Measurements from ENCODE around the gene ZNF609. TPM values are rescaled to one million over a fixed set of nuclear protein-coding genes. Genes with fewer than 3 reads are reported as not detected.
A peak's percentile ranks its signal among the peaks of the same experiment; 100 is the strongest.

The ZNF609 gene
- total and polyA plus RNA-seq, 4 donors: 4.6 to 18.1 (median 8.0) TPM

- WGBS: 71% methylated on average over 5 of the region's 5 CpGs
- no peak overlapping the region for H3K9ac ChIP-seq (ENCODE audit: low read depth in 1 of 2, low read length in 2 of 2)
- no peak overlapping the region for H3K27ac ChIP-seq (ENCODE audit: low read depth in 1 of 2, low read length in 2 of 2)
- H3K4me1 ChIP-seq (ENCODE audit: control insufficient read depth in 4 of 4, insufficient read depth in 4 of 4, low read length in 3 of 4): peaks cover 4 to 16% (median 12%) of the 10 kb centered on the region in 4 donors
- no peaks in the 10 kb centered on the region for H3K36me3 ChIP-seq (ENCODE audit: control insufficient read depth in 4 of 4, insufficient read depth in 3 of 4, low read depth in 1 of 4, low read length in 3 of 4)
- no peaks in the 10 kb centered on the region for H3K27me3 ChIP-seq (ENCODE audit: control insufficient read depth in 4 of 4, insufficient read depth in 4 of 4, low read length in 3 of 4)
- no peak overlapping the region for H3K4me3 ChIP-seq (ENCODE audit: low read depth in 1 of 3, low read length in 3 of 3)
- DNase-seq (ENCODE audit: low spot score): no peak
- TF ChIP-seq NR2F2 (IDR thresholded peaks at IDR 0.05) (no peak), RAD21 (IDR thresholded peaks at IDR 0.05) (no peak), HNF4A (conservative IDR thresholded peaks at IDR 0.05) (no peak), ATF3 (IDR thresholded peaks at IDR 0.05) (no peak), ZBTB33 (IDR thresholded peaks at IDR 0.05) (no peak), YY1 (IDR thresholded peaks at IDR 0.05) (no peak), JUND (IDR thresholded peaks at IDR 0.05) (no peak), SP1 (IDR thresholded peaks at IDR 0.05) (no peak), HNF4G (IDR thresholded peaks at IDR 0.05) (no peak)
- no peaks in the 10 kb centered on the region for H3K9me3 ChIP-seq (ENCODE audit: control insufficient read depth in 4 of 4, low read length in 3 of 4)
Measured at GRCh38 chr15:64730151-64730550, 269.8 kb downstream of the ZNF609 start.

- Histone ChIP-seq H3K27me3 (ENCODE audit: control insufficient read depth in 4 of 4, insufficient read depth in 4 of 4, low read length in 3 of 4) (no peaks in the 10 kb centered on the region), H3K9ac (ENCODE audit: low read depth in 1 of 2, low read length in 2 of 2) (no peak overlapping the region), H3K4me3 (ENCODE audit: low read depth in 1 of 3, low read length in 3 of 3) (no peak overlapping the region), H3K4me1 (ENCODE audit: control insufficient read depth in 4 of 4, insufficient read depth in 4 of 4, low read length in 3 of 4) (peaks cover 4 to 16% (median 12%) of the 10 kb centered on the region in 4 donors), H3K27ac (ENCODE audit: low read depth in 1 of 2, low read length in 2 of 2) (no peak overlapping the region), H3K9me3 (ENCODE audit: control insufficient read depth in 4 of 4, low read length in 3 of 4) (no peaks in the 10 kb centered on the region), H3K36me3 (ENCODE audit: control insufficient read depth in 4 of 4, insufficient read depth in 3 of 4, low read depth in 1 of 4, low read length in 3 of 4) (no peaks in the 10 kb centered on the region)
- DNase-seq (ENCODE audit: low spot score): peak; percentile 89
- TF ChIP-seq NR2F2 (IDR thresholded peaks at IDR 0.05) (no peak), HNF4A (conservative IDR thresholded peaks at IDR 0.05) (peak; percentile 24 to 92), RAD21 (IDR thresholded peaks at IDR 0.05) (peak; percentile 99), RXRA (IDR thresholded peaks at IDR 0.05) (peak in 1 of 2 donors; percentile 57), CTCF (IDR thresholded peaks at IDR 0.05; ENCODE audit: low read depth, low read length, missing input control) (peak; percentile 96), JUND (IDR thresholded peaks at IDR 0.05) (no peak), SP1 (IDR thresholded peaks at IDR 0.05) (peak; percentile 69), HNF4G (IDR thresholded peaks at IDR 0.05) (peak; percentile 67)
- WGBS: 20% methylated on average over 16 of the region's 16 CpGs
Measured at GRCh38 chr15:64731012-64731804, 270.8 kb downstream of the ZNF609 start.

GRCh38 chr15:64731805-64732151 lies 271.4 kb downstream of the ZNF609 start:
- Histone ChIP-seq H3K9ac (ENCODE audit: low read depth in 1 of 2, low read length in 2 of 2) (no peak overlapping the region), H3K27ac (ENCODE audit: low read depth in 1 of 2, low read length in 2 of 2) (no peak overlapping the region), H3K36me3 (ENCODE audit: control insufficient read depth in 4 of 4, insufficient read depth in 3 of 4, low read depth in 1 of 4, low read length in 3 of 4) (no peaks in the 10 kb centered on the region), H3K4me1 (ENCODE audit: control insufficient read depth in 4 of 4, insufficient read depth in 4 of 4, low read length in 3 of 4) (peaks cover 4 to 16% (median 12%) of the 10 kb centered on the region in 4 donors), H3K9me3 (ENCODE audit: control insufficient read depth in 4 of 4, low read length in 3 of 4) (no peaks in the 10 kb centered on the region), H3K4me3 (ENCODE audit: low read depth in 1 of 3, low read length in 3 of 3) (no peak overlapping the region), H3K27me3 (ENCODE audit: control insufficient read depth in 4 of 4, insufficient read depth in 4 of 4, low read length in 3 of 4) (no peaks in the 10 kb centered on the region)
- TF ChIP-seq JUND (IDR thresholded peaks at IDR 0.05) (no peak), YY1 (IDR thresholded peaks at IDR 0.05) (no peak), HNF4G (IDR thresholded peaks at IDR 0.05) (no peak), RXRA (IDR thresholded peaks at IDR 0.05) (no peak)
- 58% methylated on average over 9 of the region's 9 CpGs for WGBS
- DNase-seq (ENCODE audit: low spot score): no peak

All from liver (tissue), 9 donors.